NCI-H2029 treated with DMSO at 0.1 percent for 48 hours (cell line): Measurements from ENCODE around the gene NSUN2.

ENCODE experiments used
- DNase-seq: peaks from one replicate; lab custom pipeline; 2025; lab: John Stamatoyannopoulos, UW

NSUN2 gene

GRCh38 chr5:6556089-6556801, 76.6 kb downstream of the NSUN2 start:
- no peak for DNase-seq

- DNase-seq = no peak
These were observed 78.0 kb downstream of the NSUN2 start for GRCh38 chr5:6554812-6555211.

GRCh38 chr5:6553972-6554371, 78.9 kb downstream of the NSUN2 start:
- DNase-seq = no peak

GRCh38 chr5:6552612-6553011, 80.2 kb downstream of the NSUN2 start:
- no peak for DNase-seq

- DNase-seq = no peak
These were observed 80.9 kb downstream of the NSUN2 start for GRCh38 chr5:6551955-6552313.

- DNase-seq = no peak
These were observed 81.4 kb downstream of the NSUN2 start for GRCh38 chr5:6551287-6551954.

GRCh38 chr5:6550628-6551027, 82.2 kb downstream of the NSUN2 start:
- no peak for DNase-seq
